Ammon's horn (tissue), 1 donor: Measurements from ENCODE around the gene COG4.

Source experiments
- DNase-seq: peaks from one replicate; pipeline ENCODE4 v3.0.0-alpha.2; 2016; ENCODE audit warnings: low spot score

Gene COG4

GRCh38 chr16:70434484-70435260, 88.7 kb downstream of the COG4 start:
- no peak for DNase-seq

GRCh38 chr16:70433458-70434103, 89.8 kb downstream of the COG4 start:
- no peak for DNase-seq

- no peak for DNase-seq
These were observed 90.5 kb downstream of the COG4 start for GRCh38 chr16:70432723-70433457.

GRCh38 chr16:70432356-70432722, 91.0 kb downstream of the COG4 start:
- no peak for DNase-seq

- DNase-seq: no peak
These were observed 92.5 kb downstream of the COG4 start for GRCh38 chr16:70430667-70431536.
